Subcutaneous adipose tissue (tissue), 4 donors: Measurements from ENCODE around the gene C1orf198. TPM values are rescaled to one million over a fixed set of nuclear protein-coding genes. Genes with fewer than 3 reads are reported as not detected.

Experiments used
- CTCF ChIP-seq: fragments of 450-650 bp; IDR thresholded peaks from one replicate; pipeline ENCODE4 v1.5.1; 2016; ENCODE audit warnings: low read depth, mild to moderate bottlenecking, control low read depth, antibody characterized with exemption, moderate library complexity
- total RNA-seq, 4 donors: library from RNA; depleted of rRNA; stranded (reverse); fragments of >200 nt; gene quantifications; one replicate each; pipeline ENCODE4 v1.1.0, GENCODE V29; 2016

C1orf198 gene
- total RNA-seq, 4 donors from 2014 or later: 37.4 to 103 (median 48.1) TPM

DNA sequence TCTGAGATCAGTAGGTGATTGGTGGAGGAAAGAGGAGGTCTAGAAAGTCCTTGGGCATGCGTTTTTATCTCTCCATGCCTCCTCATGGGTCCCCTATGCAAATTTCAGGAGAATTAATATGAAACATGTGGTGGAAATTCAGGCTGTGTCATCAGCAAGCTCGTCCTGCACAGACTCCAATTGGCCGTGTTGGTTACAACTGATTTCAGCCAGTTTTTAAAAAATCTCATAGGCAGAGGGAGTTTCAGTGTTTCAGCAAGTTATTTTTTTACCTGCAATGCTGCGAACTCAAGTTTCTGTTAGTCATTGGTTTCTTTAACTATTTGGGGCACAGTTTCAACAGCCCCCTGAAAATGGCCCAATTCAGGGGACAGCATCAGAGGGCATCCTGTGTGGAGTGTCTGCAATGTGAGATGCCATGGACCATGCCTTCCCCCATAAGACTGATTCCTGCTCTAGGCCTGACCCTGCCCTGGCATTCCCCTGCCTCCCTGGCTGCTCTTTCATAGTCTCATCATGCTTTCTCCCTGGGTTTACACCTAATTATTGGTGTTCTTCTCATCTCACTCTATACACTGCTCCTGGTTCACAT lies 59.9 kb downstream of the C1orf198 start:
- TF ChIP-seq CTCF: no peak

DNA sequence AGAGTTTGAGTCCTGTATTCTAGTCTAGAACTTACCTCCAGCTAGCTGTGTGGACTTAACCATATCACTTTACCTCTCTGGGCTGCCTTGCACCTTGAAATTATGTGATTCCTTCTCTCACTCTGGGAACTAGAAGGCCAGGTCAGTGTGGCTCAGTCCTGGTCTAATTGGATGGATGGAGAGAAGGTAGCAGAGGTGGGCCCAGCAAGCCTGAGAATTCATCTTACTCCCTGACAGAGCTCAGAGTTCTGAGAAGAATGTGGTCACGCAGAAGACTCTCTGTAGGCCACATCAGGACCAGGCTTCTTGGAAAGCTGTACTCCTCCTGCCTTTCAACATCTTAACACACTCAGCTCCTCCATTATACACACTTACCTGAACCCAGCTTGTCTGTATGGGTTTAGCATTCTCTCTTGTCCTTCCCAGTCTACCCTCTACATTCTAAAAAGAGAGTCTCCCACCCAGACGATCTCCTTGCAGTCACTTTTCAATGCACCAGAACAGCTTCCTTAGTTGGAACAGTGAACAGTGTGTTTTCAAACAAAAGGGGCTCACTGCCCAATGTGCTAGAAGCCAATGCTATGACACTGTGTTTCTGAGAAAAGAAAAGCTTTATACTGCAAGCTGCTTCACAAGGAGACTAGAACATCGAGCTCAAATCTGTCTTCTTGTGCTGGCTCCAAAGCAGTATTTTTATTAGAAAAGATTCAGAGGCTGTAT lies 60.6 kb downstream of the C1orf198 start:
- no peak for TF ChIP-seq CTCF

DNA sequence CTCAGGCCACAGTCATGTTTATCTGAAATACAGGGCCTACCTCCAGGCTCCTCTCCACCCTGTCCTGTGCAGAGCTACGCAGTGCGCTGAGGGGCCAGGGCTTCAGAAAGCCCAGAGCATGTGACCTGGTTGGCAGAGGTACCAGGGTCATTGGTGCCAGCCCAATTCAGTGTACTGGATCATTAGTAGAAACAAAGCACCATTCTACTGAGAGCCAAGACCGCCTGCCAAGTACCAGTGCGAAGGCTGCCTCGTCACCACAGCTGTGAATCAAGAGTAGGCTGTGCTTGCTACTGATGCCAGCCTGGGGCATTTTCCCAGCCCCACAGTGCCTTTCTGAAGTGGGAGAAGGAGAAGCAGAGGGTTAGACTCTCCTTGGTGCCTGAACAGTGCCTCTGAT lies 61.3 kb downstream of the C1orf198 start:
- no peak for TF ChIP-seq CTCF

- no peak for TF ChIP-seq CTCF
Measured at GRCh38 chr1:230806552-230806951, 61.8 kb downstream of the C1orf198 start.

GRCh38 chr1:230804396-230804795 lies 63.9 kb downstream of the C1orf198 start:
- no peak for TF ChIP-seq CTCF

GRCh38 chr1:230800891-230801840 lies 67.2 kb downstream of the C1orf198 start:
- no peak for TF ChIP-seq CTCF

DNA sequence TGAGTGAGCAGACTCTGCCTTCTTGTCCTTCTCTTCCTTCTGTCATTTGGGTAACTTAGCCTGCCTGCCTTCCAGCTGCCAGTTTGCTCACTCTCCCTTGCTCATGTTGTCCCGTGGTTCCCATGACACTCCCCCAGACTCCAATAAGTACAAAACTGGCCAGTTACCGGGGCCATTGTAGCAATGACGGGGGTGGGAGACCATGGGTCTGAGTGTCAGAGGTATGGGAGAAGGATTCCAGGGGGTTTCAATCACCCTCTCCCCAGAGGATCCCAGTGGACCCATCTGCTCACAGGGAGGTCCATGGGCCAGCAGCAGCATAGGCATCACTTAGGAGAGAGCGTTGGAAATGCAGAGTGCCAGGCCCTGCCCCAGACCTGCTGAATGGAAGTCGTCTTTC lies 69.8 kb downstream of the C1orf198 start:
- TF ChIP-seq CTCF: no peak
